ENCODE data around the gene OPCML. TPM values are rescaled to one million over a fixed set of nuclear protein-coding genes. Genes with fewer than 3 reads are reported as not detected.

Gene OPCML
- total RNA-seq, 2 donors from 2014 or later = not detected

- no peak for ATAC-seq (replicated peaks)
- H3K9me3 Mint-ChIP-seq = no peaks in the 10 kb centered on the region
- H3K27me3 Mint-ChIP-seq = no peaks in the 10 kb centered on the region
- H3K27ac Mint-ChIP-seq = no peak overlapping the region
- H3K36me3 Mint-ChIP-seq (ENCODE audit: low read depth) = no peaks in the 10 kb centered on the region
- no peaks in the 10 kb centered on the region for H3K4me1 Mint-ChIP-seq
- no peak overlapping the region for H3K4me3 Mint-ChIP-seq
Observed at GRCh38 chr11:132846075-132846474, 686.2 kb downstream of the OPCML start.

DNA sequence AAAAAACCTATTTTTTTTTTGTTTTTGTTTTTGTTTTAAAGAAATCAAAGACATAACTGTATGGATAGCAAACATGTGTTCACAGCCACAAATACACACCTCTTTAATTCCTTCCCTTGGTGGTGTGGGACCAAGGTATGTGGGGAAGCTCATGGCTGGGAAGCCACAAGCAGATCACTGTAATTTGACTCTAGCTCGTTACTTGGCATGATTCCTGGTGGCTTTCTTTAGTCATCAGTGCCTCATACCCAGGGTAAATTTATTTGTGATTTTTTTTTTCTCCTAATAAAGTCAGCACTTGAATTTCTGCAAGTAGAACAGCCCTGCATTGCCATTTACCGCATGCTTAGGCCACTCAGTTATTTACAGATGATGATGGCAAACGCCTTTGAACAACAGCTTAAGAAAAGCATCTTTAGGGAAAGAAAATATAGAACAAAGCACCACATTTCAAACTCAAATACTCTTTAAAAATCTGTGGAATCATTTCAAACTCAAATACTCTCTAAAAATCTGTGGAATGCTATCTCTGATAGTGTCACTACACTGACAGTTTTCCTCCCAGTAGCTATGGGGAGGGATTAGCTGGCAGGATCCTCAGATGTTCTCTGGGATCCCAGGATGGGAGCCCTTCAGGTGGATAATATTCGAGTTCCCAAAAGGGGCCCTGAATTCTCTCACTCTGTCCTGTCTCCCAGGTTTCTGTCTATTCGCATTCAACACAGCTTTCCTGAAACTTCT is 687.2 kb downstream of the OPCML start:
- no peaks in the 10 kb centered on the region for H3K36me3 Mint-ChIP-seq (ENCODE audit: low read depth)
- no peaks in the 10 kb centered on the region for H3K9me3 Mint-ChIP-seq
- H3K27me3 Mint-ChIP-seq = no peaks in the 10 kb centered on the region
- ATAC-seq (replicated peaks) = no peak
- H3K4me3 Mint-ChIP-seq = no peak overlapping the region
- no peaks in the 10 kb centered on the region for H3K4me1 Mint-ChIP-seq
- no peak overlapping the region for H3K27ac Mint-ChIP-seq

DNA sequence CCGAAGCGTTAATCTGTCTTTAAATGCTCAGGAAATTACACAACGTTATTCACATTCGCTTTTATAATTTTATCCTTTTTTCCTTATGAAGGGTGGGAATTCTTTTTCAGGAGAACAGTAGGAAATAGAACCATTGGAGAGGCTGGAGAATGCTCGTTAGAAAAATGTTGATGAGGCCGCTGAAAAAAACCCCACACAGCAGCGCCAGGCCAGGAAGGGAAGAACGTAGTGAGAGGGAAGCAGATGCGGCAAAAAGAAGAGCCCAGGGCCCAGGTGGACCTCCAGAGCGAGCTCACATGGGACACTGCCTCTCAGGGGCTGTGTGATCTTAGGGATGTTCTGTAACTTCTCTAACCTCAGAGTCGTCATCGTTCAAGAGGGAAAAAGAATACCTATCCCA is 691.6 kb downstream of the OPCML start:
- no peaks in the 10 kb centered on the region for H3K4me1 Mint-ChIP-seq
- no peaks in the 10 kb centered on the region for H3K9me3 Mint-ChIP-seq
- no peak for ATAC-seq (replicated peaks)
- no peaks in the 10 kb centered on the region for H3K36me3 Mint-ChIP-seq (ENCODE audit: low read depth)
- no peaks in the 10 kb centered on the region for H3K27me3 Mint-ChIP-seq
- no peak overlapping the region for H3K4me3 Mint-ChIP-seq
- no peak overlapping the region for H3K27ac Mint-ChIP-seq

- no peaks in the 10 kb centered on the region for H3K27me3 Mint-ChIP-seq
- no peak overlapping the region for H3K27ac Mint-ChIP-seq
- H3K9me3 Mint-ChIP-seq = no peaks in the 10 kb centered on the region
- H3K4me1 Mint-ChIP-seq = no peaks in the 10 kb centered on the region
- H3K36me3 Mint-ChIP-seq (ENCODE audit: low read depth) = no peaks in the 10 kb centered on the region
- no peak overlapping the region for H3K4me3 Mint-ChIP-seq
- ATAC-seq (replicated peaks) = no peak
Observed at GRCh38 chr11:132840191-132840590, 692.1 kb downstream of the OPCML start.

GRCh38 chr11:132839236-132839945 is 692.9 kb downstream of the OPCML start:
- Mint-ChIP-seq H3K27me3 (no peaks in the 10 kb centered on the region), H3K4me3 (no peak overlapping the region), H3K9me3 (no peaks in the 10 kb centered on the region), H3K27ac (no peak overlapping the region), H3K36me3 (ENCODE audit: low read depth) (no peaks in the 10 kb centered on the region), H3K4me1 (no peaks in the 10 kb centered on the region)
- ATAC-seq (replicated peaks) = no peak

GRCh38 chr11:132838627-132839026 is 693.7 kb downstream of the OPCML start:
- Mint-ChIP-seq H3K27me3 (no peaks in the 10 kb centered on the region), H3K4me3 (no peak overlapping the region), H3K4me1 (no peaks in the 10 kb centered on the region), H3K27ac (no peak overlapping the region), H3K36me3 (ENCODE audit: low read depth) (no peaks in the 10 kb centered on the region), H3K9me3 (no peaks in the 10 kb centered on the region)
- no peak for ATAC-seq (replicated peaks)

- H3K4me3 Mint-ChIP-seq = no peak overlapping the region
- no peaks in the 10 kb centered on the region for H3K36me3 Mint-ChIP-seq (ENCODE audit: low read depth)
- no peaks in the 10 kb centered on the region for H3K9me3 Mint-ChIP-seq
- H3K4me1 Mint-ChIP-seq = no peaks in the 10 kb centered on the region
- H3K27me3 Mint-ChIP-seq = peaks cover 17% of the 10 kb centered on the region
- H3K27ac Mint-ChIP-seq = no peak overlapping the region
- no peak for ATAC-seq (replicated peaks)
Observed at GRCh38 chr11:132831272-132831671, 701.0 kb downstream of the OPCML start.

- Mint-ChIP-seq H3K9me3 (no peaks in the 10 kb centered on the region), H3K4me3 (no peak overlapping the region), H3K4me1 (no peaks in the 10 kb centered on the region), H3K27ac (no peak overlapping the region), H3K36me3 (ENCODE audit: low read depth) (no peaks in the 10 kb centered on the region), H3K27me3 (peaks cover 12% of the 10 kb centered on the region)
- ATAC-seq (replicated peaks) = no peak
Observed at GRCh38 chr11:132824642-132825041, 707.7 kb downstream of the OPCML start.

DNA sequence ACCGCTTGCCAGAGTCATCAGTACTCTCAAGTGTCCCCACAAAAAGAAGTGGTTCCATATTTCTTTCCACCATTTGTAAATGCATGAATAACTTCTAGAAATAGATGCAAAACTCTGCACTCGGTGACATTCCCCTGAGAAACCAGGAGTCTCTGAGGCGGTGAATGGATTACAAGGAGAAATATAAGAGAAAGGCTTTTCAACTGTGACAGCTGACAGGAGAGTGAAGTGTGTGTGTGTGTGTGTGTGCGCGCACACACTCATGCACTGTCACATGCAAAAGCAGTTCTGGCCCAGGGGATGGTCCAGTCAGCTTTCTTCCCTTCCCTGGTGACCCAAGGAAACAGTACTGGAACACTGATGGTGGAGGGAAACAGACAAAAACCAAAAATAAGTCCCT is 710.0 kb downstream of the OPCML start:
- Mint-ChIP-seq H3K27me3 (peaks cover 8% of the 10 kb centered on the region), H3K27ac (no peak overlapping the region), H3K9me3 (no peaks in the 10 kb centered on the region), H3K36me3 (ENCODE audit: low read depth) (no peaks in the 10 kb centered on the region), H3K4me3 (no peak overlapping the region), H3K4me1 (no peaks in the 10 kb centered on the region)
- ATAC-seq (replicated peaks) = no peak

- no peak overlapping the region for H3K4me3 Mint-ChIP-seq
- peaks cover 3% of the 10 kb centered on the region for H3K27me3 Mint-ChIP-seq
- H3K27ac Mint-ChIP-seq = no peak overlapping the region
- H3K4me1 Mint-ChIP-seq = no peaks in the 10 kb centered on the region
- H3K9me3 Mint-ChIP-seq = no peaks in the 10 kb centered on the region
- no peaks in the 10 kb centered on the region for H3K36me3 Mint-ChIP-seq (ENCODE audit: low read depth)
- no peak for ATAC-seq (replicated peaks)
Observed at GRCh38 chr11:132821499-132821898, 710.8 kb downstream of the OPCML start.

GRCh38 chr11:132821014-132821413 is 711.3 kb downstream of the OPCML start:
- Mint-ChIP-seq H3K4me1 (no peaks in the 10 kb centered on the region), H3K27me3 (peaks cover 3% of the 10 kb centered on the region), H3K4me3 (no peak overlapping the region), H3K36me3 (ENCODE audit: low read depth) (no peaks in the 10 kb centered on the region), H3K27ac (no peak overlapping the region), H3K9me3 (no peaks in the 10 kb centered on the region)
- peak; percentile 11 for ATAC-seq (replicated peaks)

DNA sequence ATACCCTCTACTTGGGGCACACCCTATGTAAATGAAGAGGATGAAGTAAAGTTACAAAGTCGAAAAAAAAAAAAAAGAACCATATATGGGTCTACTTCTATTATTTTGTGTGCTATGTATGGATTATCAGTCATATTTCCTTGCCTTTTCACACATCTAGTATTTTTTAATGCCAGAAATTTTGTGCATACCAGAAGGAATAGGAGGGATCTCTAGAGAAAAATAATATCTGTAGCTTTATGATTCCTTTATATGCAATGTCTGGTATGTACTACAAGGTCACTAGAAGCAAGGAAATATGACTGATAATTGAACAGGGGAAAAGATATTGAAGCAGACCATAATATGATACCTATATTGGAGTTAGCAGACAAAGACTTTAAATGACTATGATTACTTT is 713.4 kb downstream of the OPCML start:
- Mint-ChIP-seq H3K36me3 (ENCODE audit: low read depth) (no peaks in the 10 kb centered on the region), H3K27ac (no peak overlapping the region), H3K27me3 (peaks cover 6% of the 10 kb centered on the region), H3K4me1 (no peaks in the 10 kb centered on the region), H3K9me3 (no peaks in the 10 kb centered on the region), H3K4me3 (no peak overlapping the region)
- ATAC-seq (replicated peaks) = no peak

GRCh38 chr11:132817387-132817786 is 714.9 kb downstream of the OPCML start:
- Mint-ChIP-seq H3K4me3 (no peak overlapping the region), H3K4me1 (no peaks in the 10 kb centered on the region), H3K9me3 (no peaks in the 10 kb centered on the region), H3K27me3 (peaks cover 12% of the 10 kb centered on the region), H3K36me3 (ENCODE audit: low read depth) (no peaks in the 10 kb centered on the region), H3K27ac (no peak overlapping the region)
- no peak for ATAC-seq (replicated peaks)

DNA sequence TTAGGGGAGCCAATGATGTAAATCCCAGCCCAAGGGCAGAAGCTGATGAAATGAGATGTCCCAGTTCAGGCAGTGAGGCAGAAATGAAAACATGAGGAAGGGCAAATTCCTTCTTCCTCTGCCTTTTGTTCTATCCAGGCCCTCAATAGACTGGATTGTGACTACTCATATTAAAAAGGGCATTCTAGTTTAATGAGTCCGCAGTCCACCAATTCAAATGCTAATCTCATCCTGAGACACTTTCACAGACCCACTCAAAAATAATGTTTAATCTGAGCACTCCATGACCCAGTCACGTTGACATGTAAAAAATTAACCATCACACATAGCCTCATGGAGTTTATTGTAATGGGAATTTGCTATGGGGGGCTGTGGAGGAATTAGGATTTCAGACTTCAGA is 717.9 kb downstream of the OPCML start:
- Mint-ChIP-seq H3K9me3 (no peaks in the 10 kb centered on the region), H3K27ac (no peak overlapping the region), H3K36me3 (ENCODE audit: low read depth) (no peaks in the 10 kb centered on the region), H3K27me3 (peaks cover 12% of the 10 kb centered on the region), H3K4me3 (no peak overlapping the region), H3K4me1 (no peaks in the 10 kb centered on the region)
- no peak for ATAC-seq (replicated peaks)

- H3K27ac Mint-ChIP-seq = no peak overlapping the region
- H3K4me1 Mint-ChIP-seq = no peaks in the 10 kb centered on the region
- peaks cover 18% of the 10 kb centered on the region for H3K27me3 Mint-ChIP-seq
- no peaks in the 10 kb centered on the region for H3K36me3 Mint-ChIP-seq (ENCODE audit: low read depth)
- no peak overlapping the region for H3K4me3 Mint-ChIP-seq
- H3K9me3 Mint-ChIP-seq = no peaks in the 10 kb centered on the region
- ATAC-seq (replicated peaks) = no peak
Observed at GRCh38 chr11:132811649-132812048, 720.7 kb downstream of the OPCML start.
